Measurements from ENCODE around the gene TBC1D7.
"Not testable (repeated sequence)": the region's sequence is repeated elsewhere in the genome, so short reads cannot be mapped to it uniquely, and the experiment has no call there.

The TBC1D7 gene

GRCh38 chr6:13332349-13332706 is 4.0 kb upstream of the TBC1D7 start:
- no peak for TF ChIP-seq CTCF (IDR thresholded peaks at IDR 0.05; ENCODE audit: insufficient read depth, low read length, missing control alignments)
- POLR2A ChIA-PET: no interaction called here
- CTCF ChIA-PET: interaction anchor here (0.8 to 8.9 kb wide), 23 partner anchors 10 to 420 kb away, joined by 3 to 141 read pairs (median 3); partner anchors contain the start of genes NOL7 and SIRT5
- no peak overlapping the region for H3K4me3 ChIP-seq (ENCODE audit: low read depth, low read length)
- no peak for DNase-seq (ENCODE audit: low read depth, low spot score)

GRCh38 chr6:13331516-13332348 is 3.4 kb upstream of the TBC1D7 start:
- H3K4me3 ChIP-seq (ENCODE audit: low read depth, low read length): no peak overlapping the region
- TF ChIP-seq CTCF (IDR thresholded peaks at IDR 0.05; ENCODE audit: insufficient read depth, low read length, missing control alignments): peak; percentile 14
- CTCF ChIA-PET: interaction anchor here (0.8 to 8.9 kb wide), 27 partner anchors 8 to 419 kb away, joined by 3 to 141 read pairs (median 3); partner anchors contain the start of genes NOL7 and SIRT5
- POLR2A ChIA-PET: no interaction called here
- no peak for DNase-seq (ENCODE audit: low read depth, low spot score)

- peak overlapping the region; percentile 88 for H3K4me3 ChIP-seq (ENCODE audit: low read depth, low read length)
- ChIA-PET CTCF (interaction anchor here (0.8 to 8.9 kb wide), 9 partner anchors 9 to 417 kb away, joined by 3 to 141 read pairs (median 12); partner anchors contain the start of genes NOL7 and SIRT5), POLR2A (interaction anchor here (1.0 to 1.7 kb wide), 6 partner anchors 26 to 371 kb away, joined by 3 to 6 read pairs (median 4); partner anchors contain the start of genes NOL7 and SIRT5)
- no peak for TF ChIP-seq CTCF (IDR thresholded peaks at IDR 0.05; ENCODE audit: insufficient read depth, low read length, missing control alignments)
- DNase-seq (ENCODE audit: low read depth, low spot score): no peak
Observed at GRCh38 chr6:13328875-13329183, 492 bp upstream of the TBC1D7 start.

GRCh38 chr6:13327691-13328075 is 654 bp downstream of the TBC1D7 start:
- POLR2A ChIA-PET: interaction anchor here (0.7 to 1.7 kb wide), 3 partner anchors 10 to 288 kb away, joined by 3 to 4 read pairs (median 3); partner anchors contain the start of gene NOL7
- no peak for TF ChIP-seq CTCF (IDR thresholded peaks at IDR 0.05; ENCODE audit: insufficient read depth, low read length, missing control alignments)
- peak overlapping the region; percentile 88 for H3K4me3 ChIP-seq (ENCODE audit: low read depth, low read length)
- DNase-seq (ENCODE audit: low read depth, low spot score): no peak
- CTCF ChIA-PET: interaction anchor here (1.1 to 8.9 kb wide), 7 partner anchors 9 to 415 kb away, joined by 3 to 141 read pairs (median 16); partner anchors contain the start of genes NOL7 and SIRT5

- CTCF ChIA-PET: interaction anchor here (8.1 kb wide), 1 partner anchor 414 kb away, joined by 84 read pairs; no protein-coding TSS in a partner anchor
- DNase-seq (ENCODE audit: low read depth, low spot score); H3K4me3 ChIP-seq (ENCODE audit: low read depth, low read length); POLR2A ChIA-PET: not testable (repeated sequence)
Observed at GRCh38 chr6:13326031-13326586, 2.2 kb downstream of the TBC1D7 start.

GRCh38 chr6:13319891-13320564 is 8.3 kb downstream of the TBC1D7 start:
- H3K4me3 ChIP-seq (ENCODE audit: low read depth, low read length): no peak overlapping the region
- no peak for DNase-seq (ENCODE audit: low read depth, low spot score)
- ChIA-PET POLR2A (no interaction called here), CTCF (interaction anchor here (0.6 to 1.0 kb wide), 2 partner anchors 11 to 162 kb away, joined by 3 read pairs; no protein-coding TSS in a partner anchor)
- TF ChIP-seq CTCF (IDR thresholded peaks at IDR 0.05; ENCODE audit: insufficient read depth, low read length, missing control alignments): no peak

Measured in AG04449 (cell line).